Measurements from ENCODE around the gene CPA1.

CPA1 gene

GRCh38 chr7:130379019-130379418 lies 1.3 kb upstream of the CPA1 start:
- Histone ChIP-seq H3K9me3 (ENCODE audit: control insufficient read depth, insufficient read depth, low read length) (no peaks in the 10 kb centered on the region), H3K36me3 (ENCODE audit: control insufficient read depth, insufficient read depth, low read length) (no peaks in the 10 kb centered on the region), H3K9ac (ENCODE audit: low read depth, low read length) (no peak overlapping the region), H3K27ac (ENCODE audit: low read depth, low read length) (no peak overlapping the region), H3K4me3 (ENCODE audit: low read depth, low read length) (no peak overlapping the region), H3K4me1 (ENCODE audit: control insufficient read depth, insufficient read depth, low read length) (0 out of 2 replicates have a peak, but pooled peaks cover under 1% of the 10 kb centered on the region), H3K27me3 (ENCODE audit: control insufficient read depth, insufficient read depth, low read length) (no peaks in the 10 kb centered on the region)

GRCh38 chr7:130379532-130379920 lies 768 bp upstream of the CPA1 start:
- no peaks in the 10 kb centered on the region for H3K9me3 ChIP-seq (ENCODE audit: control insufficient read depth, insufficient read depth, low read length)
- H3K27me3 ChIP-seq (ENCODE audit: control insufficient read depth, insufficient read depth, low read length), result no peaks in the 10 kb centered on the region
- H3K4me1 ChIP-seq (ENCODE audit: control insufficient read depth, insufficient read depth, low read length), result no peaks in the 10 kb centered on the region
- no peak overlapping the region for H3K9ac ChIP-seq (ENCODE audit: low read depth, low read length)
- no peaks in the 10 kb centered on the region for H3K36me3 ChIP-seq (ENCODE audit: control insufficient read depth, insufficient read depth, low read length)
- H3K4me3 ChIP-seq (ENCODE audit: low read depth, low read length), result no peak overlapping the region
- no peak overlapping the region for H3K27ac ChIP-seq (ENCODE audit: low read depth, low read length)

GRCh38 chr7:130380861-130381455 lies 664 bp downstream of the CPA1 start:
- Histone ChIP-seq H3K9ac (ENCODE audit: low read depth, low read length) (no peak overlapping the region), H3K27ac (ENCODE audit: low read depth, low read length) (no peak overlapping the region), H3K4me1 (ENCODE audit: control insufficient read depth, insufficient read depth, low read length) (no peaks in the 10 kb centered on the region), H3K9me3 (ENCODE audit: control insufficient read depth, insufficient read depth, low read length) (no peaks in the 10 kb centered on the region), H3K27me3 (ENCODE audit: control insufficient read depth, insufficient read depth, low read length) (no peaks in the 10 kb centered on the region), H3K4me3 (ENCODE audit: low read depth, low read length) (no peak overlapping the region), H3K36me3 (ENCODE audit: control insufficient read depth, insufficient read depth, low read length) (no peaks in the 10 kb centered on the region)

GRCh38 chr7:130381468-130382312 lies 1.4 kb downstream of the CPA1 start:
- no peaks in the 10 kb centered on the region for H3K4me1 ChIP-seq (ENCODE audit: control insufficient read depth, insufficient read depth, low read length)
- H3K27me3 ChIP-seq (ENCODE audit: control insufficient read depth, insufficient read depth, low read length), result no peaks in the 10 kb centered on the region
- H3K4me3 ChIP-seq (ENCODE audit: low read depth, low read length), result no peak overlapping the region
- H3K27ac ChIP-seq (ENCODE audit: low read depth, low read length), result no peak overlapping the region
- no peak overlapping the region for H3K9ac ChIP-seq (ENCODE audit: low read depth, low read length)
- H3K9me3 ChIP-seq (ENCODE audit: control insufficient read depth, insufficient read depth, low read length), result no peaks in the 10 kb centered on the region
- no peaks in the 10 kb centered on the region for H3K36me3 ChIP-seq (ENCODE audit: control insufficient read depth, insufficient read depth, low read length)

- H3K27me3 ChIP-seq (ENCODE audit: control insufficient read depth, insufficient read depth, low read length), result no peaks in the 10 kb centered on the region
- H3K9me3 ChIP-seq (ENCODE audit: control insufficient read depth, insufficient read depth, low read length), result no peaks in the 10 kb centered on the region
- H3K9ac ChIP-seq (ENCODE audit: low read depth, low read length), result no peak overlapping the region
- no peaks in the 10 kb centered on the region for H3K36me3 ChIP-seq (ENCODE audit: control insufficient read depth, insufficient read depth, low read length)
- H3K27ac ChIP-seq (ENCODE audit: low read depth, low read length), result no peak overlapping the region
- H3K4me3 ChIP-seq (ENCODE audit: low read depth, low read length), result no peak overlapping the region
- H3K4me1 ChIP-seq (ENCODE audit: control insufficient read depth, insufficient read depth, low read length), result no peaks in the 10 kb centered on the region
These were observed 3.1 kb downstream of the CPA1 start for GRCh38 chr7:130383187-130383980.

GRCh38 chr7:130384371-130384801 lies 4.1 kb downstream of the CPA1 start:
- H3K27me3 ChIP-seq (ENCODE audit: control insufficient read depth, insufficient read depth, low read length), result no peaks in the 10 kb centered on the region
- no peaks in the 10 kb centered on the region for H3K4me1 ChIP-seq (ENCODE audit: control insufficient read depth, insufficient read depth, low read length)
- H3K4me3 ChIP-seq (ENCODE audit: low read depth, low read length), result no peak overlapping the region
- no peaks in the 10 kb centered on the region for H3K36me3 ChIP-seq (ENCODE audit: control insufficient read depth, insufficient read depth, low read length)
- no peak overlapping the region for H3K9ac ChIP-seq (ENCODE audit: low read depth, low read length)
- H3K9me3 ChIP-seq (ENCODE audit: control insufficient read depth, insufficient read depth, low read length), result no peaks in the 10 kb centered on the region
- H3K27ac ChIP-seq (ENCODE audit: low read depth, low read length), result no peak overlapping the region

- H3K4me3 ChIP-seq (ENCODE audit: low read depth, low read length), result no peak overlapping the region
These were observed 4.7 kb downstream of the CPA1 start for GRCh38 chr7:130384841-130385599.

GRCh38 chr7:130385600-130386066 lies 5.3 kb downstream of the CPA1 start:
- Histone ChIP-seq H3K4me1 (ENCODE audit: control insufficient read depth, insufficient read depth, low read length) (no peaks in the 10 kb centered on the region), H3K9me3 (ENCODE audit: control insufficient read depth, insufficient read depth, low read length) (no peaks in the 10 kb centered on the region), H3K27me3 (ENCODE audit: control insufficient read depth, insufficient read depth, low read length) (no peaks in the 10 kb centered on the region), H3K9ac (ENCODE audit: low read depth, low read length) (no peak overlapping the region), H3K36me3 (ENCODE audit: control insufficient read depth, insufficient read depth, low read length) (no peaks in the 10 kb centered on the region), H3K27ac (ENCODE audit: low read depth, low read length) (no peak overlapping the region), H3K4me3 (ENCODE audit: low read depth, low read length) (no peak overlapping the region)

More at GRCh38 chr7:130384841-130385599, 4.7 kb downstream of the CPA1 start:
- Histone ChIP-seq H3K9me3 (ENCODE audit: control insufficient read depth, insufficient read depth, low read length) (no peaks in the 10 kb centered on the region), H3K9ac (ENCODE audit: low read depth, low read length) (no peak overlapping the region), H3K4me1 (ENCODE audit: control insufficient read depth, insufficient read depth, low read length) (no peaks in the 10 kb centered on the region), H3K27me3 (ENCODE audit: control insufficient read depth, insufficient read depth, low read length) (no peaks in the 10 kb centered on the region), H3K27ac (ENCODE audit: low read depth, low read length) (no peak overlapping the region), H3K36me3 (ENCODE audit: control insufficient read depth, insufficient read depth, low read length) (no peaks in the 10 kb centered on the region)

GRCh38 chr7:130386876-130387275 lies 6.6 kb downstream of the CPA1 start:
- H3K36me3 ChIP-seq (ENCODE audit: control insufficient read depth, insufficient read depth, low read length), result no peaks in the 10 kb centered on the region
- H3K4me3 ChIP-seq (ENCODE audit: low read depth, low read length), result no peak overlapping the region
- no peak overlapping the region for H3K27ac ChIP-seq (ENCODE audit: low read depth, low read length)
- no peak overlapping the region for H3K9ac ChIP-seq (ENCODE audit: low read depth, low read length)
- H3K9me3 ChIP-seq (ENCODE audit: control insufficient read depth, insufficient read depth, low read length), result no peaks in the 10 kb centered on the region
- no peaks in the 10 kb centered on the region for H3K4me1 ChIP-seq (ENCODE audit: control insufficient read depth, insufficient read depth, low read length)
- no peaks in the 10 kb centered on the region for H3K27me3 ChIP-seq (ENCODE audit: control insufficient read depth, insufficient read depth, low read length)

- H3K36me3 ChIP-seq (ENCODE audit: control insufficient read depth, insufficient read depth, low read length), result no peaks in the 10 kb centered on the region
- no peak overlapping the region for H3K4me3 ChIP-seq (ENCODE audit: low read depth, low read length)
- H3K9ac ChIP-seq (ENCODE audit: low read depth, low read length), result no peak overlapping the region
- H3K27me3 ChIP-seq (ENCODE audit: control insufficient read depth, insufficient read depth, low read length), result no peaks in the 10 kb centered on the region
- H3K4me1 ChIP-seq (ENCODE audit: control insufficient read depth, insufficient read depth, low read length), result no peaks in the 10 kb centered on the region
- no peaks in the 10 kb centered on the region for H3K9me3 ChIP-seq (ENCODE audit: control insufficient read depth, insufficient read depth, low read length)
- H3K27ac ChIP-seq (ENCODE audit: low read depth, low read length), result no peak overlapping the region
These were observed 7.0 kb downstream of the CPA1 start for GRCh38 chr7:130387306-130387627.

All from HUES48 (cell line).